Measurements from ENCODE around the gene RNF224. TPM values are rescaled to one million over a fixed set of nuclear protein-coding genes. Genes with fewer than 3 reads are reported as not detected.

Gene RNF224
- total and polyA plus RNA-seq, 12 donors: 0.06 TPM; not detected in 11

DNA sequence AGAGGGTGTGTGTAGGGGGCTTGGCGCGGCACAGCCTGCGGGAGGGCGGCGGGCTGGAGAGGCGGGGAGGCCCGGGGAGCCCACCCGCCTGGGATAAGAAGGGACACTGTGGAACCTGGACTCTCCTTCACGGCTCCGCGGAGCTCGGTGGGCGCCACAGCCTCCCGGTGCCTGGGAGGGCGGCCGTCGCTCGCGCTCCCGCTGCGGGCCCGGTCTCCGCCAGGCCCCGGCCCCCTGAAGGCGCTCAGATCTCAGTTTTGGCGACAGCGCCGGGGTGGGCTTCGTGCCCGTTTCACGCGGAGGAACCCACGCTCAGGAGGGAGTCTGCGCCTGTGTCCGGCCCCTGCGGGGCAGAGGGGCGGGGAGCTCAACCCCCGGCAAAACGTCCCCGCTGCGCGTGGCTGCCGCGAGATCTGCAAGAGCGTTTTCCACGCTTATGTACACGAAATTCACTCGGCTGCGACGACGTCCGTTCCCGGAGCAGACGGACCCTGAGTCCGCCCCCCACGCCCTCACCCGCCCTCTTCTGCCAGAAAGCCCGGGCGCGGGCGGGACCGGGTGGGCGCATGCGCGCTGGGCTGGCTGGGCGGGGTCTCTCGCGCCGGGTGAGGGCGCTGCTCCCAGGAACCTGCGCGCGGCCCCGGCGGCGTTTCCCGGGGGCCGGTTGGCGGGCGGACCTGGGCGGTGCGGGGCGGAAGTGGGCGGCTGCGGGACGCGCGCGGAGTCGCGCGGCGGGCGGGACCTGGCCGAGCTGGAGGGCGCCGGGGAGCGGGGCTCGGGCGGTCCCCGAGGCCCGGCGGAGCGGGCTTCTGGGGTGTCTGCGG, 27.5 kb downstream of the RNF224 start, which contains the start of gene NELFB:
Gene NELFB, plus strand, starts transcription at position 704 of the 824 bp plus-strand sequence.
- intact Hi-C loops (cut with DNase I): no loop called here
- peak within 1 kb of the TSS in 3 of 5 donors; percentile 20 to 88 (median 65) for H3K27ac ChIP-seq
- 1 to 4% (median 2%) methylated on average over 15 to 105 of the region's 105 CpGs for WGBS, 4 donors
- TF ChIP-seq, protein P1, sequence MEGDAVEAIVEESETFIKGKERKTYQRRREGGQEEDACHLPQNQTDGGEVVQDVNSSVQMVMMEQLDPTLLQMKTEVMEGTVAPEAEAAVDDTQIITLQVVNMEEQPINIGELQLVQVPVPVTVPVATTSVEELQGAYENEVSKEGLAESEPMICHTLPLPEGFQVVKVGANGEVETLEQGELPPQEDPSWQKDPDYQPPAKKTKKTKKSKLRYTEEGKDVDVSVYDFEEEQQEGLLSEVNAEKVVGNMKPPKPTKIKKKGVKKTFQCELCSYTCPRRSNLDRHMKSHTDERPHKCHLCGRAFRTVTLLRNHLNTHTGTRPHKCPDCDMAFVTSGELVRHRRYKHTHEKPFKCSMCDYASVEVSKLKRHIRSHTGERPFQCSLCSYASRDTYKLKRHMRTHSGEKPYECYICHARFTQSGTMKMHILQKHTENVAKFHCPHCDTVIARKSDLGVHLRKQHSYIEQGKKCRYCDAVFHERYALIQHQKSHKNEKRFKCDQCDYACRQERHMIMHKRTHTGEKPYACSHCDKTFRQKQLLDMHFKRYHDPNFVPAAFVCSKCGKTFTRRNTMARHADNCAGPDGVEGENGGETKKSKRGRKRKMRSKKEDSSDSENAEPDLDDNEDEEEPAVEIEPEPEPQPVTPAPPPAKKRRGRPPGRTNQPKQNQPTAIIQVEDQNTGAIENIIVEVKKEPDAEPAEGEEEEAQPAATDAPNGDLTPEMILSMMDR (IDR thresholded peaks at IDR 0.05): peak in 1 of 6 experiments; percentile 11
- TF ChIP-seq POLR2A (IDR thresholded peaks at IDR 0.05): peak; percentile 48 to 58
- H3K27me3 ChIP-seq: no peaks in the 10 kb centered on the region
- no peaks in the 10 kb centered on the region for H3K9me3 ChIP-seq (replicated peaks in 1 of 3)
- H3K4me1 ChIP-seq (replicated peaks in 1 of 2): peaks cover 14 to 31% of the 10 kb centered on the region in 2 donors
- peak; percentile 87 to 95 (median 93) for DNase-seq
- H3K36me3 ChIP-seq (replicated peaks in 1 of 2): peaks cover 0 to 15% of the 10 kb centered on the region in 2 donors
- peak within 1 kb of the TSS; percentile 80 to 99 (median 94) for H3K4me3 ChIP-seq

DNA sequence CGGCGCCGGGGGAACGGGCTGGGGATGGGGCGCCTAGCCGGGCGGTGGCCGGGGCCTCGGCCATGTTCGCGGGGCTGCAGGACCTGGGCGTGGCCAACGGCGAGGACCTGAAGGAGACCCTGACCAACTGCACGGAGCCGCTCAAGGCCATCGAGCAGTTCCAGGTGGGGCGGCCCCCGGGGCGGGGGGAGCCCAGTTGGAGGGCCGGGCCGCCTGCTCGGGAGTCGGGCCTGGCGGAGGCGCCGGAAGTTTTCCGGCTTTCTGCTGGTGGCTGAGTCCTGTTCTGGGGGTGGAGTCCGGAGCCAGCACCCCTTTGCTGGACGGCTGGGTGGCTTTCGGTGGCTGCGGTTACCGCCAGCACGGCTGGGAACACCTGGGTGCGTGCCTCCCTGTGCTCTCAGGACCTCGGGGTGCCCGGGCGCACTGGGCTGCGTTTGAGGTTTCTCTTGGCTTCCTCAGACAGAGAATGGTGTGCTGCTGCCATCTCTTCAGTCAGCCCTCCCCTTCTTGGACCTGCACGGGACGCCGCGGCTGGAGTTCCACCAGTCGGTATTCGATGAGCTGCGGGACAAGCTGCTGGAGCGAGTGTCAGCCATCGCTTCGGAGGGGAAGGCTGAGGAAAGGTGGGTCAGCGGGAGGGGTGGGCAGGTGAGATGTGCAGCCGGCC, 28.3 kb downstream of the RNF224 start:
- Histone ChIP-seq H3K4me1 (replicated peaks in 1 of 2) (peaks cover 14 to 26% of the 10 kb centered on the region in 2 donors), H3K27ac (peak overlapping the region in 2 of 5 donors; percentile 47 to 88), H3K4me3 (peak overlapping the region; percentile 80 to 99 (median 94)), H3K27me3 (no peaks in the 10 kb centered on the region), H3K9me3 (replicated peaks in 1 of 3) (no peaks in the 10 kb centered on the region), H3K36me3 (replicated peaks in 1 of 2) (peaks cover 0 to 15% of the 10 kb centered on the region in 2 donors)
- DNase-seq: peak in 6 of 7 donors; percentile 52 to 63 (median 58)
- TF ChIP-seq, protein P1 (IDR thresholded peaks at IDR 0.05): no peak
- TF ChIP-seq POLR2A (IDR thresholded peaks at IDR 0.05): no peak
- intact Hi-C loops (cut with DNase I): no loop called here
- WGBS, 4 donors: 2 to 4% (median 4%) methylated on average over 9 to 51 of the region's 51 CpGs

DNA sequence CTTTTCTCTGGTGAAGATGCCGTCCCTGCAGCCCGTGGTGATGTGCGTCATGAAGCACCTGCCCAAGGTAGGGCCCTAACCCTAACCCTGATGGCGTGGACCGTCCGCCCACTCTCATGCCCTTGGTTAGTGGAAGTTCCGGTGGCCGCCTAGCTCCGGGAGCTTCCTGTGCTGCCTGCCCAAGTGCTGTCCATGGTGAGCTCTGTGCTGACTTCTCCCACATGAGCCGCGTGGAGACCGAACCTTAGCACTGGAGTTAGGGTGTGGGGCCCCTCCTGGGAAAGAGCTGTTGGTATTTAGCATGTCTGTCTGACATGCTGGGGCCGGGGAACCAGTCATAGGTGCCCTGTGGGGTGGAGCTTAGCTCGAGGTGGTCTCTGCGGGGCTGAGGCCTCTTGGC, 29.1 kb downstream of the RNF224 start:
- Histone ChIP-seq H3K9me3 (replicated peaks in 1 of 3) (no peaks in the 10 kb centered on the region), H3K36me3 (replicated peaks in 1 of 2) (peaks cover 0 to 15% of the 10 kb centered on the region in 2 donors), H3K4me1 (replicated peaks in 1 of 2) (peaks cover 14 to 26% of the 10 kb centered on the region in 2 donors), H3K27ac (no peak overlapping the region), H3K27me3 (no peaks in the 10 kb centered on the region), H3K4me3 (peak overlapping the region in 1 of 4 donors; percentile 99)
- intact Hi-C loops (cut with DNase I): no loop called here
- 76 to 96% (median 79%) methylated on average over 3 to 15 of the region's 15 CpGs for WGBS, 4 donors
- no peak for DNase-seq
- TF ChIP-seq POLR2A (IDR thresholded peaks at IDR 0.05): no peak
- TF ChIP-seq, protein P1 (IDR thresholded peaks at IDR 0.05): no peak

DNA sequence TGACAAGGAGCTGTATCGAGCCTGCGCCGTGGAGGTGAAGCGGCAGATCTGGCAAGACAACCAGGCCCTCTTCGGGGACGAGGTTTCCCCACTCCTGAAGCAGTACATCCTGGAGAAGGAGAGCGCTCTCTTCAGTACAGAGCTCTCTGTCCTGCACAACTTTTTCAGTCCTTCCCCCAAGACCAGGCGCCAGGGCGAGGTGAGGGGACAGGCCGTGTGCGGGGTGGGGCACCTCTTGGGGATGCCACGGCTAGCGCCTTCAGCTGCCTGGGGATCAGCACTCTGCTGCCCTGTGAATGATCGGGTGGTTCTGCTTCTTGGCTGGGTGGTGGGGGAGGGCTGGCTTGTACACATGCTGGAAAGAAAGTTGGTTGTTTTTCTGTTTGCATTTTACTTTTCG, 29.6 kb downstream of the RNF224 start:
- DNase-seq: no peak
- peaks cover 0 to 15% of the 10 kb centered on the region in 2 donors for H3K36me3 ChIP-seq (replicated peaks in 1 of 2)
- H3K4me3 ChIP-seq: no peak overlapping the region
- intact Hi-C loops (cut with DNase I): no loop called here
- TF ChIP-seq, protein P1 (IDR thresholded peaks at IDR 0.05): no peak
- no peak for TF ChIP-seq POLR2A (IDR thresholded peaks at IDR 0.05)
- no peaks in the 10 kb centered on the region for H3K9me3 ChIP-seq (replicated peaks in 1 of 3)
- H3K27ac ChIP-seq: no peak overlapping the region
- 90 to 93% (median 92%) methylated on average over 8 to 15 of the region's 15 CpGs for WGBS, 4 donors
- H3K27me3 ChIP-seq: no peaks in the 10 kb centered on the region
- peaks cover 14 to 26% of the 10 kb centered on the region in 2 donors for H3K4me1 ChIP-seq (replicated peaks in 1 of 2)

Data from adrenal gland (tissue), 12 donors.